T-helper 2 cell treated with Interferon-gamma antibody and Interleukin-4, amounts not matched to agents 5 μg/mL and 100 μg/mL, for 36 hours (primary cell): ENCODE measurements around the gene CACNA1I.
A peak's percentile ranks its signal among the peaks of the same experiment; 100 is the strongest.

Source experiments
- DNase-seq: peaks from one replicate; pipeline ENCODE4 v3.0.0; 2021; ENCODE audit warnings: low spot score
- H3K27ac Mint-ChIP-seq: one replicate; pipeline ENCODE4 v1.8.0; 2021; ENCODE audit warnings: mild to moderate bottlenecking, mixed read lengths
- H3K27me3 Mint-ChIP-seq: one replicate; pipeline ENCODE4 v1.8.0; 2021; ENCODE audit warnings: low read depth, mixed read lengths
- H3K36me3 Mint-ChIP-seq: one replicate; pipeline ENCODE4 v1.8.0; 2021; ENCODE audit warnings: low read depth, mixed read lengths
- H3K4me1 Mint-ChIP-seq: one replicate; pipeline ENCODE4 v1.8.0; 2021; ENCODE audit warnings: low read depth, mixed read lengths
- H3K4me3 Mint-ChIP-seq: one replicate; pipeline ENCODE4 v1.8.0; 2022; ENCODE audit warnings: mild to moderate bottlenecking, moderate library complexity, mixed read lengths
- H3K9me3 Mint-ChIP-seq: one replicate; pipeline ENCODE4 v1.8.0; 2021; ENCODE audit warnings: mixed read lengths

The CACNA1I gene

GRCh38 chr22:39530116-39530515 lies 40.4 kb upstream of the CACNA1I start:
- peaks cover 46% of the 10 kb centered on the region for H3K36me3 Mint-ChIP-seq
- H3K4me3 Mint-ChIP-seq: peak overlapping the region; percentile 77
- peaks cover 49% of the 10 kb centered on the region for H3K4me1 Mint-ChIP-seq
- H3K9me3 Mint-ChIP-seq: no peaks in the 10 kb centered on the region
- DNase-seq: no peak
- no peaks in the 10 kb centered on the region for H3K27me3 Mint-ChIP-seq
- peak overlapping the region; percentile 31 for H3K27ac Mint-ChIP-seq

- Mint-ChIP-seq H3K4me3 (peak overlapping the region; percentile 93), H3K36me3 (peaks cover 41% of the 10 kb centered on the region), H3K4me1 (peaks cover 44% of the 10 kb centered on the region), H3K27ac (peak overlapping the region; percentile 59), H3K9me3 (no peaks in the 10 kb centered on the region), H3K27me3 (no peaks in the 10 kb centered on the region)
- no peak for DNase-seq
Observed at GRCh38 chr22:39530692-39531331, 39.7 kb upstream of the CACNA1I start.

GRCh38 chr22:39532215-39533073 lies 38.1 kb upstream of the CACNA1I start, which contains the start of gene RPS19BP1:
TSS of gene RPS19BP1 (minus strand) at chr22:39532748. CDS start at chr22:39532738, 10 bp downstream.
- peak within 1 kb of the TSS; percentile 90 for H3K27ac Mint-ChIP-seq
- peak within 1 kb of the TSS; percentile 93 for H3K4me3 Mint-ChIP-seq
- no peaks in the 10 kb centered on the region for H3K9me3 Mint-ChIP-seq
- no peaks in the 10 kb centered on the region for H3K27me3 Mint-ChIP-seq
- DNase-seq: peak; percentile 100
- peaks cover 36% of the 10 kb centered on the region for H3K4me1 Mint-ChIP-seq
- peaks cover 38% of the 10 kb centered on the region for H3K36me3 Mint-ChIP-seq

GRCh38 chr22:39534092-39534506 lies 36.5 kb upstream of the CACNA1I start:
- no peak for DNase-seq
- Mint-ChIP-seq H3K27me3 (no peaks in the 10 kb centered on the region), H3K9me3 (no peaks in the 10 kb centered on the region), H3K27ac (peak overlapping the region; percentile 31), H3K36me3 (peaks cover 29% of the 10 kb centered on the region), H3K4me1 (peaks cover 29% of the 10 kb centered on the region), H3K4me3 (no peak overlapping the region)

GRCh38 chr22:39534591-39535356 lies 35.8 kb upstream of the CACNA1I start:
- DNase-seq: peak; percentile 72
- Mint-ChIP-seq H3K4me3 (no peak overlapping the region), H3K4me1 (peaks cover 23% of the 10 kb centered on the region), H3K9me3 (no peaks in the 10 kb centered on the region), H3K27me3 (no peaks in the 10 kb centered on the region), H3K36me3 (peaks cover 22% of the 10 kb centered on the region), H3K27ac (peak overlapping the region; percentile 31)

GRCh38 chr22:39535357-39535725 lies 35.2 kb upstream of the CACNA1I start:
- no peak overlapping the region for H3K4me3 Mint-ChIP-seq
- H3K27me3 Mint-ChIP-seq: no peaks in the 10 kb centered on the region
- H3K36me3 Mint-ChIP-seq: peaks cover 17% of the 10 kb centered on the region
- DNase-seq: no peak
- H3K27ac Mint-ChIP-seq: no peak overlapping the region
- no peaks in the 10 kb centered on the region for H3K9me3 Mint-ChIP-seq
- peaks cover 19% of the 10 kb centered on the region for H3K4me1 Mint-ChIP-seq

- Mint-ChIP-seq H3K27me3 (no peaks in the 10 kb centered on the region), H3K27ac (no peak overlapping the region), H3K36me3 (peaks cover 11% of the 10 kb centered on the region), H3K4me3 (no peak overlapping the region), H3K4me1 (peaks cover 14% of the 10 kb centered on the region), H3K9me3 (no peaks in the 10 kb centered on the region)
- DNase-seq: no peak
Observed at GRCh38 chr22:39535831-39536449, 34.6 kb upstream of the CACNA1I start.

GRCh38 chr22:39536711-39537110 lies 33.8 kb upstream of the CACNA1I start:
- Mint-ChIP-seq H3K27ac (no peak overlapping the region), H3K36me3 (peaks cover 7% of the 10 kb centered on the region), H3K27me3 (no peaks in the 10 kb centered on the region), H3K4me3 (no peak overlapping the region), H3K4me1 (peaks cover 9% of the 10 kb centered on the region), H3K9me3 (no peaks in the 10 kb centered on the region)
- no peak for DNase-seq

GRCh38 chr22:39537975-39538374 lies 32.6 kb upstream of the CACNA1I start:
- Mint-ChIP-seq H3K36me3 (no peaks in the 10 kb centered on the region), H3K27me3 (peaks cover 3% of the 10 kb centered on the region), H3K9me3 (no peaks in the 10 kb centered on the region), H3K27ac (no peak overlapping the region), H3K4me1 (peaks cover 4% of the 10 kb centered on the region), H3K4me3 (no peak overlapping the region)
- no peak for DNase-seq

GRCh38 chr22:39543095-39543494 lies 27.5 kb upstream of the CACNA1I start:
- Mint-ChIP-seq H3K4me1 (peaks cover 15% of the 10 kb centered on the region), H3K36me3 (no peaks in the 10 kb centered on the region), H3K4me3 (no peak overlapping the region), H3K27me3 (peaks cover 34% of the 10 kb centered on the region), H3K9me3 (no peaks in the 10 kb centered on the region), H3K27ac (no peak overlapping the region)
- DNase-seq: no peak

GRCh38 chr22:39545386-39546365 lies 24.9 kb upstream of the CACNA1I start:
- no peak overlapping the region for H3K27ac Mint-ChIP-seq
- H3K36me3 Mint-ChIP-seq: no peaks in the 10 kb centered on the region
- H3K27me3 Mint-ChIP-seq: peaks cover 41% of the 10 kb centered on the region
- no peaks in the 10 kb centered on the region for H3K9me3 Mint-ChIP-seq
- no peak for DNase-seq
- H3K4me3 Mint-ChIP-seq: no peak overlapping the region
- H3K4me1 Mint-ChIP-seq: peaks cover 15% of the 10 kb centered on the region

- Mint-ChIP-seq H3K4me1 (peaks cover 15% of the 10 kb centered on the region), H3K36me3 (no peaks in the 10 kb centered on the region), H3K4me3 (no peak overlapping the region), H3K9me3 (no peaks in the 10 kb centered on the region), H3K27ac (no peak overlapping the region), H3K27me3 (peaks cover 46% of the 10 kb centered on the region)
- DNase-seq: no peak
Observed at GRCh38 chr22:39546889-39547586, 23.5 kb upstream of the CACNA1I start.
